ENCODE data around the gene WHAMM.

WHAMM gene

GRCh38 chr15:82823049-82823448, 13.6 kb downstream of the WHAMM start:
- no peaks in the 10 kb centered on the region for H3K27me3 ChIP-seq (replicated peaks; ENCODE audit: control insufficient read depth, insufficient read depth, low read length)
- no peak overlapping the region for H3K9ac ChIP-seq (ENCODE audit: low read length)
- H3K36me3 ChIP-seq (ENCODE audit: control insufficient read depth, insufficient read depth, low read length, severe bottlenecking) = peaks cover 77% of the 10 kb centered on the region
- no peak overlapping the region for H3K4me3 ChIP-seq (ENCODE audit: low read length)
- peaks cover 9% of the 10 kb centered on the region for H3K4me1 ChIP-seq (ENCODE audit: control insufficient read depth, insufficient read depth, low read length)
- no peaks in the 10 kb centered on the region for H3K9me3 ChIP-seq (ENCODE audit: control insufficient read depth, low read length)
- DNase-seq (ENCODE audit: low read depth) = no peak

DNA sequence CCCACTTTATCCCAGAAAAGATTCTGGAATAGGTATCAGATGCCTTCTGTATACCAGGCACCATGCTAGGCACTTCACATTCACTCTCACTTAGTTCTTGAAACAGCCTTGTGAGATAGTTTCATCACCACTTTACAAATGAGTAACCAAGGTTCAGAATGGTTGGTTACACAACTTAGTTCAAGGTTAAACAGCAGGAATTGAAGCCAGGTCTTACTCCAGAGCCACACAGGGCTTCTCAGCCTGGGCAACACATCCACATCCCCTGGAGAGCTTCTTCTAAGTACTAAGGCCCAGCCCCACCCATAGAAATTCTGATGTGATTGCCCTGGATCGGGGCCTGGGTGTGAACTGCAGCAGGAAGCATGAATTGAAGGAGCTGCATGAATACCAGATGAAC, 18.6 kb downstream of the WHAMM start:
- peak; percentile 16 for DNase-seq (ENCODE audit: low read depth)
- Histone ChIP-seq H3K9ac (ENCODE audit: low read length) (no peak overlapping the region), H3K27me3 (replicated peaks; ENCODE audit: control insufficient read depth, insufficient read depth, low read length) (no peaks in the 10 kb centered on the region), H3K36me3 (ENCODE audit: control insufficient read depth, insufficient read depth, low read length, severe bottlenecking) (peaks cover 96% of the 10 kb centered on the region), H3K4me1 (ENCODE audit: control insufficient read depth, insufficient read depth, low read length) (peaks cover 27% of the 10 kb centered on the region), H3K9me3 (ENCODE audit: control insufficient read depth, low read length) (no peaks in the 10 kb centered on the region), H3K4me3 (ENCODE audit: low read length) (no peak overlapping the region)

GRCh38 chr15:82829234-82829633, 19.8 kb downstream of the WHAMM start:
- Histone ChIP-seq H3K4me1 (ENCODE audit: control insufficient read depth, insufficient read depth, low read length) (peaks cover 30% of the 10 kb centered on the region), H3K4me3 (ENCODE audit: low read length) (no peak overlapping the region), H3K27me3 (replicated peaks; ENCODE audit: control insufficient read depth, insufficient read depth, low read length) (no peaks in the 10 kb centered on the region), H3K9ac (ENCODE audit: low read length) (no peak overlapping the region), H3K36me3 (ENCODE audit: control insufficient read depth, insufficient read depth, low read length, severe bottlenecking) (peaks cover 98% of the 10 kb centered on the region), H3K9me3 (ENCODE audit: control insufficient read depth, low read length) (no peaks in the 10 kb centered on the region)
- no peak for DNase-seq (ENCODE audit: low read depth)

DNA sequence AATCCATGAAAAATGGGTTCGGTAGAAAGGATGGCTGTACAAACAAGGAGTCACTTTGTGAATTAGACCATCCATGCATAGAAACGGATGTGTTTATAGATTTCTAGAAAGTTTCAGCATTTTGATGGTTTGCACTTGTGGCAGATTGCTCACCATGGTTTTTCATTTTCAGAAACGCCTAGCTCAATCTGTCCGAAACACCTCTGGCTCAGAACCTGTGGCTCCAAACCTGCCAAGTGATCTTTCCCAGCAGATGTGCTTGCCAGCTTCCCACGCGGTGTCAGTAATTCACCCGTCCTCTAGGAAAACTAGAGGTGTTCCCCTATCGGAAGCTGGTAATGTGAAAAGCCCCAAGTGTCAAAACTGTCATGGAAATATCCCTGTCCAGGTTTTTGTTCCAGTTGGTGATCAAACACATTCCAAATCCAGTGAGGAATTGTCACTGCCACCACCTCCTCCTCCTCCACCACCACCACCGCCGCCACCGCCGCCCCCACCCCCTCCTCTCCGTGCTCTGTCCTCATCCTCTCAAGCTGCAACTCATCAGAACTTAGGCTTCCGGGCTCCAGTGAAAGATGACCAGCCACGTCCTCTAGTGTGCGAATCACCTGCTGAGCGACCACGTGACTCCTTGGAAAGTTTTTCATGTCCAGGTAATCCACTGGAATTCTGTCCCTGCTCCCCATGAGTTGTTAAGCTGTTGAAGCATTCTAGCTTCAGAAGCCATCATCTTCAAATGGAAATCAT, 21.2 kb downstream of the WHAMM start:
- Histone ChIP-seq H3K9me3 (ENCODE audit: control insufficient read depth, low read length) (no peaks in the 10 kb centered on the region), H3K4me3 (ENCODE audit: low read length) (no peak overlapping the region), H3K4me1 (ENCODE audit: control insufficient read depth, insufficient read depth, low read length) (peaks cover 30% of the 10 kb centered on the region), H3K9ac (ENCODE audit: low read length) (no peak overlapping the region), H3K36me3 (ENCODE audit: control insufficient read depth, insufficient read depth, low read length, severe bottlenecking) (peaks cover 100% of the 10 kb centered on the region), H3K27me3 (replicated peaks; ENCODE audit: control insufficient read depth, insufficient read depth, low read length) (no peaks in the 10 kb centered on the region)
- DNase-seq (ENCODE audit: low read depth) = no peak

DNA sequence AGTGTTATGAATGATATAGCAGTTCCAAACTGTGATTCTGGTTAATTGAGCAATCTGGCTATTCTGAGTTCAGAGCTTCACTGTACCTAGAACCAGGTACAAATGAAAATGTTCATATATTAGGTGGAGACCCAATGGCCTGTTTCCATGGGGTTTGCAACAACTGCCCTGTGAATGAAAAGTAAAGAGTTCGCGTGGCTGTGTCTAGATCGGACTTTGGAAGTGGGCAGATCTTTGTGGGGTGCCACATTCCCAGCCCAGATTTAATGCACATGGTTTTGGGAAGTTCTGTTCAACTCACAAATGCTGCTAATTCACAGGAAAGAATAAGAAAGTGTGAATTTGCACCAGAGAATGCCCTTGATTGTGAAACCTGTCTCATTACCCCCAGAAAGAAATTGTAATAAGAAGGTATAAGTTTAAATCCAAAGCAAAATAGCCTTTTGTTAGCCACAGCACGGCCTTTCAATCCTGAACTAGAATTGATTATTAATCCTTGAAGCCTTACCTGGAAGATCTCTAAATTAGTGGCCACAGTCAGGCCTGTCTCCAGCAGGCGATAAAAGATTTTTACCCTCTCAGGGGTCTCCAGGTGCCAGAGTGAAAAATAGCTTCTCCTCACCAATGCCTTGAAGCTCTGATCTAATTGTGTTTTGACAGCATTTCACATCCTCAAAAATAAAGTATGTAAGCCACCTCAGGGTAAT, 22.6 kb downstream of the WHAMM start:
- no peak overlapping the region for H3K4me3 ChIP-seq (ENCODE audit: low read length)
- H3K9ac ChIP-seq (ENCODE audit: low read length) = no peak overlapping the region
- no peak for DNase-seq (ENCODE audit: low read depth)
- H3K4me1 ChIP-seq (ENCODE audit: control insufficient read depth, insufficient read depth, low read length) = peaks cover 30% of the 10 kb centered on the region
- peaks cover 100% of the 10 kb centered on the region for H3K36me3 ChIP-seq (ENCODE audit: control insufficient read depth, insufficient read depth, low read length, severe bottlenecking)
- H3K9me3 ChIP-seq (ENCODE audit: control insufficient read depth, low read length) = no peaks in the 10 kb centered on the region
- H3K27me3 ChIP-seq (replicated peaks; ENCODE audit: control insufficient read depth, insufficient read depth, low read length) = no peaks in the 10 kb centered on the region

- H3K4me1 ChIP-seq (ENCODE audit: control insufficient read depth, insufficient read depth, low read length) = peaks cover 29% of the 10 kb centered on the region
- H3K4me3 ChIP-seq (ENCODE audit: low read length) = no peak overlapping the region
- H3K36me3 ChIP-seq (ENCODE audit: control insufficient read depth, insufficient read depth, low read length, severe bottlenecking) = peaks cover 100% of the 10 kb centered on the region
- no peaks in the 10 kb centered on the region for H3K27me3 ChIP-seq (replicated peaks; ENCODE audit: control insufficient read depth, insufficient read depth, low read length)
- H3K9me3 ChIP-seq (ENCODE audit: control insufficient read depth, low read length) = no peaks in the 10 kb centered on the region
- no peak overlapping the region for H3K9ac ChIP-seq (ENCODE audit: low read length)
- peak; percentile 81 for DNase-seq (ENCODE audit: low read depth)
These were observed 23.4 kb downstream of the WHAMM start for GRCh38 chr15:82832601-82833361.

- Histone ChIP-seq H3K36me3 (ENCODE audit: control insufficient read depth, insufficient read depth, low read length, severe bottlenecking) (peaks cover 100% of the 10 kb centered on the region), H3K4me3 (ENCODE audit: low read length) (no peak overlapping the region)
These were observed 23.9 kb downstream of the WHAMM start for GRCh38 chr15:82833362-82833682.

GRCh38 chr15:82835391-82835917, 26.0 kb downstream of the WHAMM start:
- H3K27me3 ChIP-seq (replicated peaks; ENCODE audit: control insufficient read depth, insufficient read depth, low read length) = no peaks in the 10 kb centered on the region
- DNase-seq (ENCODE audit: low read depth) = no peak
- H3K36me3 ChIP-seq (ENCODE audit: control insufficient read depth, insufficient read depth, low read length, severe bottlenecking) = peaks cover 79% of the 10 kb centered on the region
- no peak overlapping the region for H3K9ac ChIP-seq (ENCODE audit: low read length)
- no peak overlapping the region for H3K4me3 ChIP-seq (ENCODE audit: low read length)
- H3K4me1 ChIP-seq (ENCODE audit: control insufficient read depth, insufficient read depth, low read length) = peaks cover 20% of the 10 kb centered on the region
- no peaks in the 10 kb centered on the region for H3K9me3 ChIP-seq (ENCODE audit: control insufficient read depth, low read length)

More at GRCh38 chr15:82833362-82833682, 23.9 kb downstream of the WHAMM start:
- no peak overlapping the region for H3K9ac ChIP-seq (ENCODE audit: low read length)
- no peaks in the 10 kb centered on the region for H3K27me3 ChIP-seq (replicated peaks; ENCODE audit: control insufficient read depth, insufficient read depth, low read length)
- DNase-seq (ENCODE audit: low read depth) = no peak
- H3K4me1 ChIP-seq (ENCODE audit: control insufficient read depth, insufficient read depth, low read length) = peaks cover 24% of the 10 kb centered on the region
- H3K9me3 ChIP-seq (ENCODE audit: control insufficient read depth, low read length) = no peaks in the 10 kb centered on the region

DNA sequence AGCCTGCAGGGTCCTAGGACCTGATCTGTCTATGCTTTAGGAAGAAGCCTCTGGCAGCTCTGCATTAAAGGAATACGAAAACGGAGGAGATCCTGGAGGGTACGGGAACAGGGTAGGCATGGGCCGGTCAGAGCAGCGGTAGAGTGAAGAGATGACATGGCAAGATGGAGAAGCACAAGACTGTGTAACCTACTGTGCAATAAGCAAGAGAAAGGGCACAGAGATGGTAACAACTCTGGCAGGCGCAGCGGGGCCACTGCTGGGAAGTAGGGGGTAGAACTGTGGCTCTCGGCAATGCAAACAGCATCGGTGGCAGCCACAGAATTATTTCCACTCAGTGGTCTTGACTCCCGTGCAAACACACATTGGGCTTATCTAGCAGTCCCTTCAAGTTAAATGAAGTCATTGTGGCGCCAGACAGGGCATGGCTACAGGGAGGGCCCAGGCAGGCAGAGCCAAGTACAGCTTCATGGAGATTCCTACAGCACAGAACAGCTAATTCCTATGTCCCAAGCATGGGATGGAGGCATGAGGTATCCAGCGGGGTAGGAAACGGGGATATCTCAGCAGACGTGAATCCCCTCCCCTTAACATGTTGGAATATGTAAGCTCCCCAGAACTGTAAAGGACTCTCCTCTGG, 28.8 kb downstream of the WHAMM start:
- Histone ChIP-seq H3K9me3 (ENCODE audit: control insufficient read depth, low read length) (no peaks in the 10 kb centered on the region), H3K36me3 (ENCODE audit: control insufficient read depth, insufficient read depth, low read length, severe bottlenecking) (peaks cover 52% of the 10 kb centered on the region), H3K9ac (ENCODE audit: low read length) (no peak overlapping the region), H3K27me3 (replicated peaks; ENCODE audit: control insufficient read depth, insufficient read depth, low read length) (no peaks in the 10 kb centered on the region), H3K4me1 (ENCODE audit: control insufficient read depth, insufficient read depth, low read length) (peaks cover 1% of the 10 kb centered on the region), H3K4me3 (ENCODE audit: low read length) (no peak overlapping the region)
- DNase-seq (ENCODE audit: low read depth) = no peak

DNA sequence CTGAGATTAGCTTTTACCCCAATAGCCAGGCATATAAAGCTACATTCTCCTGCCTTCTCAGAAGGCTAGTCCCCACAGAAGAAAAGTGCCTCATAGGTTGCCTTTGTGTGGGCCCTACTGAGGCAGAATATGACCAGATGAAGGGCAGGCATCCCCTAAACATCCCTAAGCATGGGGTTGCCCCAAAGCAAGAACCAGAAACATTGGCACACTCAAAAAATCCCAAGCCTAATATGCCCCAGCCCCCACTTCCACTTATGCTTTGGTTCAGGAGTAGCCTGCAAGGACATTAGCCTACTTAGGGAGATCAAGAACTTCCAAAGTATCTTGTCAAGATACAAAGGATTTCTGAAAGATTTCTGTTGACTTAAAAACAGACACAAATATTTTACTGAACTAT, 29.7 kb downstream of the WHAMM start:
- no peak for DNase-seq (ENCODE audit: low read depth)
- no peaks in the 10 kb centered on the region for H3K4me1 ChIP-seq (ENCODE audit: control insufficient read depth, insufficient read depth, low read length)
- H3K36me3 ChIP-seq (ENCODE audit: control insufficient read depth, insufficient read depth, low read length, severe bottlenecking) = peaks cover 42% of the 10 kb centered on the region
- H3K27me3 ChIP-seq (replicated peaks; ENCODE audit: control insufficient read depth, insufficient read depth, low read length) = no peaks in the 10 kb centered on the region
- H3K9me3 ChIP-seq (ENCODE audit: control insufficient read depth, low read length) = no peaks in the 10 kb centered on the region
- no peak overlapping the region for H3K4me3 ChIP-seq (ENCODE audit: low read length)
- no peak overlapping the region for H3K9ac ChIP-seq (ENCODE audit: low read length)

DNA sequence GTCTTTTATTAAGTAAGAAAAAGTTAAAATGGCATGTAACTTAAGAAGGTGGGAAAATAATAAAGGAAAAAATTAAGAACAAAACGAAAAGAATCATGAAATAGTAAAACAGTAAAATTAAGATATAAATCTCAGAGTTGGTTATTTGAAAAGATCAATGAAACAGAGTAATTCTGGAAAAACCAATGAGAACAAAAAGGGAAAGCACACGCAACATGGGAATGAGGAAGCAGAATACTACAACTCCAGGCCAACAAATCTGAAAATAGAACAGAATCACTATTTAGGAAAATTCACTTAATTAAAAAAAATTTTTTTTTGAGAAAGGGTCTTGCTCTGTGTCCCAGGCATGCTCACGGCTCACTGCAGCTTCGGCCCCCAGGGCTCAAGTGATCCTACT, 30.7 kb downstream of the WHAMM start:
- H3K9ac ChIP-seq (ENCODE audit: low read length) = no peak overlapping the region
- H3K27me3 ChIP-seq (replicated peaks; ENCODE audit: control insufficient read depth, insufficient read depth, low read length) = no peaks in the 10 kb centered on the region
- H3K36me3 ChIP-seq (ENCODE audit: control insufficient read depth, insufficient read depth, low read length, severe bottlenecking) = peaks cover 32% of the 10 kb centered on the region
- no peak overlapping the region for H3K4me3 ChIP-seq (ENCODE audit: low read length)
- no peaks in the 10 kb centered on the region for H3K4me1 ChIP-seq (ENCODE audit: control insufficient read depth, insufficient read depth, low read length)
- no peak for DNase-seq (ENCODE audit: low read depth)
- H3K9me3 ChIP-seq (ENCODE audit: control insufficient read depth, low read length) = no peaks in the 10 kb centered on the region
